T-helper 1 cell treated with Interleukin-12 subunit alpha and Interleukin-12 subunit beta and Interleukin-4 antibody, amounts not matched to agents 30 μg/mL and 1 μg/mL, for 36 hours (primary cell): Measurements from ENCODE around the gene EDEM2.
"Not testable (repeated sequence)": the region's sequence is repeated elsewhere in the genome, so short reads cannot be mapped to it uniquely, and the experiment has no call there.

Source experiments
- H3K27ac Mint-ChIP-seq: one replicate; pipeline ENCODE4 v1.8.0; 2021; ENCODE audit warnings: mild to moderate bottlenecking, mixed read lengths
- H3K27me3 Mint-ChIP-seq: one replicate; pipeline ENCODE4 v1.8.0; 2021; ENCODE audit warnings: low read depth, mixed read lengths
- H3K36me3 Mint-ChIP-seq: one replicate; pipeline ENCODE4 v1.8.0; 2021; ENCODE audit warnings: low read depth, mixed read lengths
- H3K4me1 Mint-ChIP-seq: one replicate; pipeline ENCODE4 v1.8.0; 2021; ENCODE audit warnings: low read depth, mixed read lengths
- H3K4me3 Mint-ChIP-seq: one replicate; pipeline ENCODE4 v1.8.0; 2021; ENCODE audit warnings: mild to moderate bottlenecking, moderate library complexity, mixed read lengths
- H3K9me3 Mint-ChIP-seq: one replicate; pipeline ENCODE4 v1.8.0; 2021; ENCODE audit warnings: mixed read lengths

EDEM2 gene

DNA sequence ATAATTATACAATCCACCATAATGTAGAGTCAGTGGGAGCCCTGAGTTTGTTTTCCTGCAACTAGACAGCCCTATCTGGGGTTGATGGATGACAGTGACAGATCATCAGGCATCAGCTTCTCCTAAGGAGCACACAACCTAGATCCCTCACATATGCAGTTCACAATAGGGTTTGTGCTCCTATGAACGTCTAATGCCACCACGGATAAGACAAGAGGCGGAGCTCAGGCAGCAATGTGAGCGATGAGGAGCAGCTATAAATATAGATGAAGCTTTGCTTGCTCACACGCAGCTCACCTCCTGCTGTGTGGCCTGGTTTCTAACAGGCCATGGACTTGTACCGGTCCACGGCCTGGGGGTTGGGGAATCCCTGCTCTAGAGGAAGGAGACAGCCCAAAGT, 25.9 kb downstream of the EDEM2 start:
- Mint-ChIP-seq H3K27me3 (no peaks in the 10 kb centered on the region), H3K4me3 (no peak overlapping the region), H3K9me3 (no peaks in the 10 kb centered on the region), H3K27ac (no peak overlapping the region), H3K36me3 (peaks cover 37% of the 10 kb centered on the region), H3K4me1 (no peaks in the 10 kb centered on the region)

DNA sequence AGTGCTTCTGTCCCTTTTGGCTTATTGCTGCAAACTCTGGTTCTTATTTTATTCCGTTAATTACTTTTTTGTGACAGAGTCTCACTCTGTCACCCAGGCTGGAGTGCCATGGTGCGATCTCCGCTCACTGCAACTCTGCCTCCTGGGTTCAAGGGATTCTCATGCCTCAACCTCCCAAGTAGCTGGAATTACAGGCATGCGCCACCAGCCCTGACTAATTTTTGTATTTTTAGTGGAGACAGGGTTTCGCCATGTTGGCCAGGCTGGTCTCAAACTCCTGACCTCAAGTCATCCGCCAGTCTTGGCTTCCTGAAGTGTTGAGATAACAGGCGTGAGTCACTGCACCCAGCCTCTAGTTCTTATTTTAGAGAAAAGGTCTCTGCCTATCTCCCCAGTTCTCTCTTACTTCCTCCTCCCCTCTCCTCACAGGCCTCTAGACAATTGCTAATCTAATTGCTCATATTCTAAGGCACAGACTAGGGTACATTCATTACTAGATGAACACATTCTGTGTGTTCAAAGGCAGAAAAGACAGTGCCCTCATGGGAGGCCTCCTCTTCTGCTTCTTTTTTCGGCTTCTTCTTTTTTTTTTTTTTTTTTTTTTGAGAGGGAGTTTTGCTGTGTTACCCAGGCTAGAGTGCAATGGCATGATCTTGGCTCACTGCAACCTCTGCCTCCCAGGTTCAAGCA, 27.0 kb downstream of the EDEM2 start:
- peaks cover 39% of the 10 kb centered on the region for H3K36me3 Mint-ChIP-seq
- no peak overlapping the region for H3K27ac Mint-ChIP-seq
- H3K9me3 Mint-ChIP-seq = no peaks in the 10 kb centered on the region
- no peak overlapping the region for H3K4me3 Mint-ChIP-seq
- no peaks in the 10 kb centered on the region for H3K27me3 Mint-ChIP-seq
- H3K4me1 Mint-ChIP-seq = no peaks in the 10 kb centered on the region

DNA sequence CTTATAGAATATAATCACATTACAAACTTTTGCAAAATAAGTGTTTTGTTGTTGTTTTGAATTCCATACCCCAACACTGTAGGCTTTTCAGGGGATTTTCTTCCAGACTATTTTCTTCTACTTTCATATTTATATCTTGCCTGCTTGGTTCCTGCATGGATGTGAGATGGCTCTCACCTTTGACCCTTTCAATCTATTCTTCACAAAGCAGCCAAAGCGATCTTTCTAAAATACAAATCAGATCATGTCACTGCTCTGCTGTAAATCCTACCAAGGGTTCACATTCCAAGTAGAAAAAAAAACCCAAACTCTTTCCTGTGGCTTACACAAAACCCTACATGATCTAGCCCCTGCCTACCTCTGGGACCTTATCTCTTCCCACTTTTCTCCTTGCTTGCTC, 29.5 kb downstream of the EDEM2 start:
- no peaks in the 10 kb centered on the region for H3K4me1 Mint-ChIP-seq
- no peak overlapping the region for H3K4me3 Mint-ChIP-seq
- H3K27me3 Mint-ChIP-seq = no peaks in the 10 kb centered on the region
- H3K27ac Mint-ChIP-seq = no peak overlapping the region
- no peaks in the 10 kb centered on the region for H3K9me3 Mint-ChIP-seq
- H3K36me3 Mint-ChIP-seq = peaks cover 29% of the 10 kb centered on the region

DNA sequence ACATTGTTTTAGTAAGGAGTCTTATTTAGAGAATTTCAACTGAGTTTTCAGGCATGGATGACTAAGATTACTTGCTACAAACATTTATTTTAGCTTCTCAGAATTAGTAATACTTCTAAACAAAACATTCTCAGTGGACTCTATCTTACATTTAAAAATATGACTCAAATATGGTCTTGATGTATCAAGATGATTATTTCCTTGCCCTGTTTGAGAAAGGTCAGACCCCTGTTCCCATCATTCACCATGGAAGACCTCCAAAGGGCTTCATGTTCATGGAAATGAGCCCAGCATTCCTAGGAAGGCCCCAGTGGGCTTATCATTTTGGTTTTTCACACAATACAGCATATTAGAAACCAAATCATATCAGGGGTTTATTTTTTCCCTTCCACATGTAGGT, 29.9 kb downstream of the EDEM2 start:
- no peaks in the 10 kb centered on the region for H3K4me1 Mint-ChIP-seq
- no peaks in the 10 kb centered on the region for H3K9me3 Mint-ChIP-seq
- peaks cover 30% of the 10 kb centered on the region for H3K36me3 Mint-ChIP-seq
- H3K27me3 Mint-ChIP-seq = no peaks in the 10 kb centered on the region
- no peak overlapping the region for H3K27ac Mint-ChIP-seq
- H3K4me3 Mint-ChIP-seq = no peak overlapping the region

DNA sequence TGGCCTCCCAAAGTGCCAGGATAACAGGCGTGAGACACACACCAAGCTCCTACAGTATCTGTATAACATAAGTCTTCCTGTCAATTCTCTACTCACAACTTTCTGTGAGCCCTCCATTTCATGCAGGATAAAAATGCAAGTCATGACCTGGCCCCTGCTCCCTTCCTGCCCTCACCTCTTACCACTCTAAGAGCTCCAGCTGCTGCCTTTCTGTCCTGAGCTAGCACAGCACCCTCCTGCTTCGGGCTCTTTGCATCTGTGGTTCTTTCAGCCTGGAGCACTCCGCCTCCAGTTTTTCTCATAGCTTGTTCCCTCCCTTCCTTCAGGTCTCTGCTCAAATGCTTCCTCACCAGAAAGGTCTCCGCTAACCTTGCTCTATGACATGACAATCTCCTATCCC, 30.9 kb downstream of the EDEM2 start:
- Mint-ChIP-seq H3K4me1 (peaks cover under 1% of the 10 kb centered on the region), H3K27me3 (no peaks in the 10 kb centered on the region), H3K27ac (no peak overlapping the region), H3K36me3 (peaks cover 34% of the 10 kb centered on the region), H3K9me3 (no peaks in the 10 kb centered on the region), H3K4me3 (no peak overlapping the region)

DNA sequence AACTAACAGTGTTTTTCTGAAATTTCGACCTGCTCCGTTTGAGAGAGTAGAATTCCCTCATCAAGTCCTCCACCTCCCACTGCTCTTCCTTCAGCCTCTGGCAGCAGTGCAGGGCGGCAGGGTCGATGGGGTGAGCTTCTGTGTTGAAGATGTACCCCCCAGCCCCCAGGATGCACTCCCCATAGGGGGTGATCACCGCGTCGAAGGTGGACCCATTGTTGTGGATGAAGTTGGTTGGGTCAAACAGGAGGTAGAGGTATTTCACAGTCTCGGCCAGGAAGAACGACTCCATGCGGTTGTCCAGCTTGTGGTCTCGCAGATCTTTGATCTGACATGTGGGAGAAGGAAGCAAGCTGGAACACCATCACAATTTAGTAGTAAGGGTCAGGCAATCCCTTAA, 31.5 kb downstream of the EDEM2 start:
- peaks cover 3% of the 10 kb centered on the region for H3K4me1 Mint-ChIP-seq
- H3K9me3 Mint-ChIP-seq = no peaks in the 10 kb centered on the region
- no peak overlapping the region for H3K27ac Mint-ChIP-seq
- H3K27me3 Mint-ChIP-seq = no peaks in the 10 kb centered on the region
- no peak overlapping the region for H3K4me3 Mint-ChIP-seq
- peaks cover 35% of the 10 kb centered on the region for H3K36me3 Mint-ChIP-seq

DNA sequence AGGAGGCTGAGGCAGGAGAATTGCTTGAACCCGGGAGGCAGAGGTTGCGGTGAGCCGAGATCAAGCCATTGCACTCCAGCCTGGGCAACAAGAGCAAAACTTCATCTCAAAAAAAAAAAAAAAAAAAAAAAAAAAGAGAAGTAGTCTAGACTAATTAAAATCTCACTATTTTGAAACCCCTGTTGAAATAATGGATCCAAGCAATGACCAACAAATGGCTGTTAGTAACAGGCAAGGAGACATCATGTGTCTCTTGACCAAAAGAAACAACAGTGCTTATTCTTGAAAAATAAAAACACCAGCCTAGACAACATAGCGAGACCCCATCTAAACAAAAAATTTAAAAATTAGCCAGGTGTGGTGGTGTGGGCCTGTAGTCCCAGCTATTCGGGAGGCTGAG, 34.9 kb downstream of the EDEM2 start:
- peaks cover 32% of the 10 kb centered on the region for H3K36me3 Mint-ChIP-seq
- not testable (repeated sequence) for H3K4me1 Mint-ChIP-seq, H3K27me3 Mint-ChIP-seq, H3K9me3 Mint-ChIP-seq, H3K4me3 Mint-ChIP-seq, H3K27ac Mint-ChIP-seq

DNA sequence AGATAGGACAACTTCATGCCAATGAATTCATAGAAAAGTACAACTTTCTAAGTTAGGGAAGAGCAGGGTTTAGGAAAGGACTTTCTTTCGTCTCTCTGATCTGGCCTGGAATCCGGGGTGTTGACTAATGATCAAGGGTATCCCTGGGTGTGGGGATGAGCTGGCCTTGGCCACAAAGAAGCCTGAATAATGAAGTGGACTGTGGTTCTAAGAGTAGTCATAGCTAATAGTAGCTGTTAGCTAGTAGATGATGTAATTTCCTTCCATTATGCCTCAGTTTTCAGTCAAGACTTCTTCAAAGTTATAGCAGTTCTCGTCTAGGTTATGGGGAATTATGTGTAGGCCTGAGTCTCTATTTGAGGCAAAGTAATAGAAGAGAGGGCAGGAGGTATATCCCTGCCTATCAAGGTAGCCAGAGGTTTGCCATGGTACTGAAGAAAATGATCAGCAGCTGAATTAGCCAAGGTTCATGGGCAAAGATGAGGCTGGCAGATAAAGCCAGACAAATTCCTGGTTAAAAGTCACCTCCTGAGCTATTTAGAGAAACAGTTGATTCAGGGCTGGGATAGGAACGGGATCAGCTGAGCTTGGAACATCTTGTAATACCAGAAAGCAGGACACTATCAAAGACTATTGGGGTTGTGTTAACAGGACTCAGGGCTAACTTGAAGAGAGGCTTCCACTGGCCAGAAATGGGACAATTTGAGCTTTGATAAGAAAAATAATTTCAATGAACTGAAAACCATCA, 35.8 kb downstream of the EDEM2 start:
- Mint-ChIP-seq H3K9me3 (no peaks in the 10 kb centered on the region), H3K4me1 (peaks cover 7% of the 10 kb centered on the region), H3K27ac (no peak overlapping the region), H3K4me3 (no peak overlapping the region), H3K27me3 (peaks cover 2% of the 10 kb centered on the region), H3K36me3 (peaks cover 29% of the 10 kb centered on the region)

DNA sequence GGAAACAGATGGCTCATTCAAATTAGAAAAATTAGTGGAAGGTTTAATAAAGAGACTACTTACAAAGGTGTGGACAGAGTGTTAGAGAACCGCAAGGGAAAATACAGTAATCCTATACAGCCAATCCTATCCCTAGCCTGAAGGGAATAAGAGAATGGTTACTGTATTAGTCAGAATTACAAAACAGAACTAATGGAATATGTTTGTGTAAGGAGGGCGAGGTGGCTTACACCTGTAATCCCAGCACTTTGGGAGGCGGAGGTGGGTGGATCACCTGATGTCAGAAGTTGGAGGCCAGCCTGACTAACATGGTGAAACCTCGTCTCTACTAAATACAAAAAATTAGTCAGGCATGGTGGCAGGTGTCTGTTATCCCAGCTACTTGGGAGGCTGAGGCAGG, 38.2 kb downstream of the EDEM2 start:
- peaks cover 5% of the 10 kb centered on the region for H3K27me3 Mint-ChIP-seq
- no peaks in the 10 kb centered on the region for H3K9me3 Mint-ChIP-seq
- H3K27ac Mint-ChIP-seq = no peak overlapping the region
- peaks cover 7% of the 10 kb centered on the region for H3K4me1 Mint-ChIP-seq
- H3K4me3 Mint-ChIP-seq = no peak overlapping the region
- peaks cover 13% of the 10 kb centered on the region for H3K36me3 Mint-ChIP-seq

DNA sequence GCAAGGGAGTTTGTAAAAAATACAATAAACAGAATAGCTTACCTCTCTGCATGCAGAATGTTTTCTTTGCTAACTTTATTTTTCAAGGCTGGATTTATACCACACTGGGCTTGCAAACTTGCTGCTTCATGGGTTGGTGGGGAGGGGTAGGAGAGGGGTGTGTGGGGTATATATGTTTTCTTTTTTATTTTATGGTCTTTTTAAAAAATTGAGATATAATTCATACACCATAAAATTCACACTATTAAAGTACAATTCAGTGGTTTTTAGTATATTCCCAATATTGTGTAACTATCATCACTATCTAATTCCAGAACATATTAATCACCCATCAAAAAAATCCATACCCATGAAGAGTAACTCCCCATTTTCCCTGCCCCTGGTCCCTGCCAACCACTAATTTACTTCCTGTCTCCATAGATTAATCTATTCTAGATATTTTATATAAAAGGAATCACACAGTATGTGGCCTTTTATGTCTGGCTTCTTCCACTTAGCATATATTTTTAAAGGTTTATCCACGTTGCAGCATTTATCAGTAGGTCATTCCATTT, 40.2 kb downstream of the EDEM2 start:
- H3K36me3 Mint-ChIP-seq = peaks cover 11% of the 10 kb centered on the region
- H3K4me1 Mint-ChIP-seq = peaks cover 7% of the 10 kb centered on the region
- no peak overlapping the region for H3K27ac Mint-ChIP-seq
- H3K27me3 Mint-ChIP-seq = peaks cover 5% of the 10 kb centered on the region
- no peak overlapping the region for H3K4me3 Mint-ChIP-seq
- H3K9me3 Mint-ChIP-seq = no peaks in the 10 kb centered on the region

DNA sequence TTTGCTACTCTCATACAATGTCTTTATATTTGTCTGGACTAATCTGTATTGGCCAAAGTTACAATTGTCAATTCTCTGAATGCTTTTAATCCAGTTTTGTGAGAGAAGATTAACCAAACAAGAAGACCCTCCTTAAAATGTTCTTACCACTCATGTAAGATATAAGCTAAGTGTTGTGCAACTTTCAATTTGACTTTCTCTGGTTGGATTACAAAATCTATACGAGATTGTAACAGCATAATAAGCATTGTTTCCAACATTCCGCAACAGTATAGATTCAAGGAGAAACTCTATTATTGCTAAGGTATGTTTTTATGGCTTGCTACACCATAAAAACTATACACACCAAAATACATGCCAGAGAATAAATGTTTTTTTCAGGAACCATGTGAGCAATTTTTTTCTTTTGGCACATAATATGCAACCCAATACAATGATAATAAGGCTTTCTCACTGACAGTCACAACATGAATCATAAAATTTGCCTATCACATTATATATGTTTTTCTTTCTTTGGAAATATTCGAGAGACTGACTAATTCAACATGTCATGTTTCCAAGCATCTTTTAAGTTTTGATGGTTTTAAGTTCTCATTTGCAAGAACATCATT, 42.3 kb downstream of the EDEM2 start:
- peaks cover 9% of the 10 kb centered on the region for H3K27me3 Mint-ChIP-seq

DNA sequence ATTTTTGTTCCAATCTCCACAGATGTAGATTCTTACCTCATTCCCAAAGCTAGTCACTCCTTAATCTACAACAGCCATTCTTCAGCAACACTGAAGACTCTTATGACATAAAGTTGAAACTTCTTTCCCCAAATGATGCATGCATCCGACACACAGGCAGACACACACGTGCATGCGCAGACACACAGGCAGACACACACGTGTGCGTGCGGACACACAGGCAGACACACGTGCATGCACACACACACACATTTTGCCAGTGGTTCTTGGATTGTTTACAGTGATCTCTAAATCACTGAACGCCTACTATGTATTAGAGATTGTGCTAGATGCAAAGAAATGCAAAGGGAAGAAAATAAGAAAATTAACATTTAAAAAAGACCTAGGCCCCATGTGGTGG, 45.5 kb downstream of the EDEM2 start:
- Mint-ChIP-seq H3K4me1 (no peaks in the 10 kb centered on the region), H3K27ac (no peak overlapping the region)

More for the DNA sequence above, 42.3 kb downstream of the EDEM2 start:
- Mint-ChIP-seq H3K36me3 (no peaks in the 10 kb centered on the region), H3K4me1 (no peaks in the 10 kb centered on the region), H3K27ac (no peak overlapping the region), H3K4me3 (no peak overlapping the region), H3K9me3 (no peaks in the 10 kb centered on the region)

DNA sequence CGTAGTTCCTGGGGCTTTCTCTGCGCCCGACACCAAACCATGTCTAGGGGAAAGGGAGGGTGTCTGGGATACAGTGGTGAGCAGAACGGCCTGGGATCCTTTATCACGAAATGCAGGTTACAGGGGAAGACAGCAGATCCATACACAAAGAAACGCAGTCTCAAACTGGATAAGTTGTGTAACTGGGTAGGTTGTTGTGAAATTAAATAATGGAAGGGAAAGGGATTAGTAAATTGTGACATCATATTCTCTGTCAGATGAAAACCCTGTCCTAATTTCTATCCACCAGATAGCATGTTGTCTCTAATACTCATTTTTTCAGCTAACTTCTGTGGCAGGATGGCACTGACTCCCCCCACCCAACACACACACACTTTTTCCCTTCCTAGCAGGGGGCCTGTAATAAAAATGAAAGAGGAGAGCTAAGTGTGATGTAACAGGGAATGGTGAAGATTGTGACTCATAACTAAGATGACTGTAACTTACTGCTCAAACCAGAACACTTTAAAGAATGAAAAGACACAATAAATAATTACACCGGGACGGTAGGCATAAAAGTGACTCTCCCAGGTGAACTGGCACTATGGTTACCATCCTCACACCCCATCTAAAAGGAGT, 53.8 kb downstream of the EDEM2 start:
- Mint-ChIP-seq H3K27me3 (no peaks in the 10 kb centered on the region), H3K4me3 (peak overlapping the region; percentile 87), H3K9me3 (no peaks in the 10 kb centered on the region), H3K27ac (peak overlapping the region; percentile 86), H3K36me3 (peaks cover 12% of the 10 kb centered on the region), H3K4me1 (peaks cover 34% of the 10 kb centered on the region)

More for the DNA sequence above, 45.5 kb downstream of the EDEM2 start:
- H3K9me3 Mint-ChIP-seq = no peaks in the 10 kb centered on the region
- H3K27me3 Mint-ChIP-seq = peaks cover 9% of the 10 kb centered on the region
- no peaks in the 10 kb centered on the region for H3K36me3 Mint-ChIP-seq
- no peak overlapping the region for H3K4me3 Mint-ChIP-seq

DNA sequence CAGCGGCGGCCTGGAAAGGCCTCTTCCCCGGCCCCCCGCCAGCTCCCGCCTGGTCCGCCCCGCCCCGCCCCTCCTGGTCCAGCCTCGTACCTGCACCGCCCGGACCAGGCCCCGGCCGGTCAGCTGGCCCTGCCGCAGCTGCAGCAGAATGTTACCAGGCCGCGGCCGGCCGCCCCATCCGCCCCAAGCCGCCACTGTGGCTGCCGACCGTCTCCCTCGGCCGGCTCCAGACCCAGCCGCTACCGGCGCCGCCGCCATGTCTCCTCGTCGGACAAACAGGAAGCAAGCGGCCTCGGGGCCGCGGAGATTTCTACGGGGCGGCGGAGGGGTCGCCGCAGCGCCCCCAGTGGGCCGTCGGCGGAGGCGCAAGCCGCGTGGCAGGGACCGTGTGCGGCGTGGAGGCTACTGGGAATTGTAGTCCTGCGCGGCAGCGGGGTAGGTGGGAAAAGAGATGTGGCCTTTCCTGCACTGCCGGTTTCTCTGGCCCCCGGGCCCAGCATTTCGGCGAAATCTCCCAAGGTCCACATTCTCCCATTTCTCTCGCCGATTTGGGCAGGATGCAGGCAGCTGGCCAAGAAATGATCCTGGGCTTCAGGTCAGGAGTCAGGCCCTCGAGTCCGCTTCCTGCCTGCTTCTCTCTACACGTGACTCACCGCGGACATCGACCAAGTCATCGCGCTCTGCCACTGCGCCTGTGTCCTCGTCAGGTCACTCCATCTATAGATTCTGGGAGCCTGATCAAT, 54.4 kb downstream of the EDEM2 start, which contains the start of gene TRPC4AP:
Gene TRPC4AP, minus strand, starts transcription at position 284 of the 743 bp plus-strand sequence. Its CDS starts 26 bp downstream, at position 258.
- Mint-ChIP-seq H3K27ac (peak within 1 kb of the TSS; percentile 90), H3K4me3 (peak within 1 kb of the TSS; percentile 87), H3K9me3 (no peaks in the 10 kb centered on the region), H3K27me3 (no peaks in the 10 kb centered on the region), H3K36me3 (peaks cover 13% of the 10 kb centered on the region), H3K4me1 (peaks cover 37% of the 10 kb centered on the region)
